Spleen (tissue), 11 donors: ENCODE measurements around the gene FN1. TPM values are rescaled to one million over a fixed set of nuclear protein-coding genes. Genes with fewer than 3 reads are reported as not detected.
"Not testable (repeated sequence)": the region's sequence is repeated elsewhere in the genome, so short reads cannot be mapped to it uniquely, and the experiment has no call there.

Experiments
- DNase-seq: peaks from one replicate; pipeline ENCODE4 v3.0.0-alpha.2; 2020
- H3K27ac ChIP-seq, 8 donors: fragments of 200-600 bp; sonication (generic) in 7 of 8; 1 replicate in 4 of 8; 2 replicates in 4 of 8; pipeline versions ENCODE4 v1.5.0 to v1.8.0; 2016 to 2021; ENCODE audit warnings: inconsistent platforms in 4 of 8, mild to moderate bottlenecking in 4 of 8, moderate library complexity in 1 of 8
- H3K27me3 ChIP-seq, 7 donors: fragments of 200-600 bp; sonication (generic) in 6 of 7; replicated peaks in 1 of 7; 1 replicate in 4 of 7; 2 replicates in 3 of 7; pipeline versions ENCODE4 v1.5.0 to v1.8.0; 2016 to 2021; ENCODE audit warnings: inconsistent platforms in 3 of 7, mild to moderate bottlenecking in 1 of 7
- H3K36me3 ChIP-seq, 6 donors: fragments of 200-600 bp; sonication (generic) in 5 of 6; 1 replicate in 4 of 6; 2 replicates in 2 of 6; pipeline versions ENCODE4 v1.5.0 to v1.8.0; 2016 to 2021; ENCODE audit warnings: inconsistent platforms in 2 of 6
- H3K4me1 ChIP-seq, 6 donors: fragments of 200-600 bp; sonication (generic) in 5 of 6; 1 replicate in 3 of 6; 2 replicates in 3 of 6; pipeline versions ENCODE4 v1.5.0 to v1.8.0; 2016 to 2021; ENCODE audit warnings: inconsistent platforms in 3 of 6
- H3K4me3 ChIP-seq, 8 donors: fragments of 200-600 bp; sonication (generic) in 7 of 8; 1 replicate in 4 of 8; 2 replicates in 4 of 8; pipeline versions ENCODE4 v1.5.0 to v1.8.0; 2016 to 2021; ENCODE audit warnings: inconsistent platforms in 4 of 8, mild to moderate bottlenecking in 4 of 8, moderate library complexity in 2 of 8
- H3K9me3 ChIP-seq, 8 donors: fragments of 200-600 bp; sonication (generic) in 7 of 8; 1 replicate in 4 of 8; 2 replicates in 4 of 8; pipeline versions ENCODE4 v1.5.0 to v1.8.0; 2016 to 2021; ENCODE audit warnings: inconsistent platforms in 4 of 8
- CTCF ChIP-seq, 11 experiments: fragments of 200-600 bp in 7 of 11; fragments of 450-650 bp in 4 of 11; sonication (generic) in 4 of 11; IDR thresholded peaks in 8 of 11; conservative IDR thresholded peaks in 3 of 11; 1 replicate in 7 of 11; 2 replicates in 4 of 11; pipeline versions ENCODE4 v1.4.0 to v1.8.0; 2016 to 2021; ENCODE audit warnings: antibody characterized with exemption in 11 of 11, inconsistent platforms in 4 of 11, mild to moderate bottlenecking in 1 of 11
- POLR2A ChIP-seq, 3 donors: fragments of 450-650 bp; IDR thresholded peaks; one replicate each; pipeline ENCODE4 v1.5.1; 2017; ENCODE audit warnings: antibody characterized with exemption in 3 of 3, mild to moderate bottlenecking in 1 of 3
- POLR2AphosphoS5 ChIP-seq, 3 donors: sonication (generic); formaldehyde crosslinking; IDR thresholded peaks; one replicate each; pipeline ENCODE4 v1.5.1; 2017; ENCODE audit warnings: antibody characterized with exemption in 3 of 3
- WGBS, 5 donors: extraction: QIAGEN DNeasy Blood & Tissue Kit in 3 of 5; methylation state at CpG; one replicate each; pipeline versions ENCODE4 v1.1.5 to v1.1.7; 2013 to 2018; 5-methylcytosine and 5-hydroxymethylcytosine counted together
- intact Hi-C: fragments of 100-400 bp; cut with DNase I; formaldehyde crosslinking; loops from one replicate; pipeline ENCODE4 v1.15.0; 2023; ENCODE audit warnings: low total_unique reads
- polyA plus RNA-seq, 3 donors: library from polyadenylated mRNA; stranded (reverse); fragments of 200-250 nt; gene quantifications; one replicate each; pipeline ENCODE4 v1.2.1, GENCODE V29; 2013
- total RNA-seq, 7 donors: library from RNA; depleted of rRNA in 3 of 7; stranded (reverse); fragments of >200 nt in 3 of 7; fragmentation: NEBNext Ultra II Directional in 4 of 7; extraction: Animal tissue kit (Norgen Biotek cat#: 25700) in 4 of 7; gene quantifications; one replicate each; pipeline versions ENCODE4 v1.1.0 to v1.2.1, GENCODE V29; 2016 to 2021
- donor health status: healthy with polysubstance abuse.
- donor health status: DM: no; HTN: no; CAD: no; lungs with moderate emphysema.
- donor health status: DM: no; HTN: no; CAD: no.
- donor health status: Bipolar disorder and iron deficiency.
- donor health status: healthy.
- donor health status: DM: no; HTN: no; CAD: no.
- donor health status: DM: yes; HTN: yes; CAD: no.

The FN1 gene
- total and polyA plus RNA-seq, 10 donors: 28.0 to 104 (median 35.8) TPM

- no peak overlapping the region for H3K4me3 ChIP-seq
- no peaks in the 10 kb centered on the region for H3K4me1 ChIP-seq
- no peaks in the 10 kb centered on the region for H3K27me3 ChIP-seq
- peaks cover 0 to 53% (median 6%) of the 10 kb centered on the region in 6 donors for H3K36me3 ChIP-seq
- no peak for DNase-seq
- no peaks in the 10 kb centered on the region for H3K9me3 ChIP-seq
- WGBS, 5 donors: 91 to 97% (median 94%) methylated on average over 2 of the region's 2 CpGs
- H3K27ac ChIP-seq: no peak overlapping the region
- TF ChIP-seq CTCF (IDR thresholded peaks at IDR 0.05 in 8 of 11, conservative IDR thresholded peaks at IDR 0.05 in 3 of 11) (no peak), POLR2AphosphoS5 (IDR thresholded peaks at IDR 0.05) (no peak), POLR2A (IDR thresholded peaks at IDR 0.05) (no peak)
- intact Hi-C loops: no loop called here
Measured at GRCh38 chr2:215360596-215360995, 75.3 kb downstream of the FN1 start.

- WGBS, 5 donors: 96 to 99% (median 97%) methylated on average over 3 of the region's 3 CpGs
- intact Hi-C loops: not testable (repeated sequence)
- H3K36me3 ChIP-seq: peaks cover 0 to 58% (median 6%) of the 10 kb centered on the region in 6 donors
Measured at GRCh38 chr2:215360059-215360458, 75.8 kb downstream of the FN1 start.

GRCh38 chr2:215359576-215359922 is 76.3 kb downstream of the FN1 start:
- H3K27ac ChIP-seq: no peak overlapping the region
- WGBS, 5 donors: 90 to 100% (median 97%) methylated on average over 1 of the region's 1 CpG
- TF ChIP-seq CTCF (IDR thresholded peaks at IDR 0.05 in 8 of 11, conservative IDR thresholded peaks at IDR 0.05 in 3 of 11): no peak
- TF ChIP-seq POLR2A (IDR thresholded peaks at IDR 0.05): no peak
- TF ChIP-seq POLR2AphosphoS5 (IDR thresholded peaks at IDR 0.05): no peak
- H3K36me3 ChIP-seq: peaks cover 0 to 58% (median 6%) of the 10 kb centered on the region in 6 donors
- intact Hi-C loops: no loop called here
- no peak overlapping the region for H3K4me3 ChIP-seq
- DNase-seq: no peak
- no peaks in the 10 kb centered on the region for H3K27me3 ChIP-seq
- no peaks in the 10 kb centered on the region for H3K9me3 ChIP-seq
- H3K4me1 ChIP-seq: no peaks in the 10 kb centered on the region

More at GRCh38 chr2:215360059-215360458, 75.8 kb downstream of the FN1 start:
- not testable (repeated sequence) for H3K9me3 ChIP-seq, H3K27ac ChIP-seq, H3K27me3 ChIP-seq, DNase-seq, H3K4me3 ChIP-seq, H3K4me1 ChIP-seq

GRCh38 chr2:215358891-215359575 is 76.8 kb downstream of the FN1 start:
- Histone ChIP-seq H3K4me3 (no peak overlapping the region), H3K27ac (no peak overlapping the region), H3K4me1 (no peaks in the 10 kb centered on the region), H3K27me3 (no peaks in the 10 kb centered on the region), H3K36me3 (peaks cover 0 to 54% (median 6%) of the 10 kb centered on the region in 6 donors), H3K9me3 (no peaks in the 10 kb centered on the region)
- WGBS, 5 donors: 94 to 97% (median 96%) methylated on average over 15 of the region's 15 CpGs
- DNase-seq: no peak
- TF ChIP-seq CTCF (IDR thresholded peaks at IDR 0.05 in 8 of 11, conservative IDR thresholded peaks at IDR 0.05 in 3 of 11) (no peak), POLR2A (IDR thresholded peaks at IDR 0.05) (no peak), POLR2AphosphoS5 (IDR thresholded peaks at IDR 0.05) (no peak)
- intact Hi-C loops: no loop called here
